Measurements from ENCODE around the gene TSPAN11. TPM values are rescaled to one million over a fixed set of nuclear protein-coding genes. Genes with fewer than 3 reads are reported as not detected.

The TSPAN11 gene
- total and polyA plus RNA-seq, 4 donors = 9.3 to 48.6 (median 28.4) TPM

- no peak for DNase-seq (ENCODE audit: low read depth in 4 of 6, low spot score in 6 of 6)
- H3K4me1 ChIP-seq (ENCODE audit: control insufficient read depth, insufficient read depth, low read length) = peaks cover 4% of the 10 kb centered on the region
- WGBS (ENCODE audit: insufficient coverage) = 100% methylated on average over 4 of the region's 4 CpGs
- H3K9me3 ChIP-seq (ENCODE audit: control insufficient read depth, insufficient read depth, low read length) = no peaks in the 10 kb centered on the region
- peaks cover 43% of the 10 kb centered on the region for H3K36me3 ChIP-seq (ENCODE audit: control insufficient read depth, insufficient read depth, low read length)
- H3K4me3 ChIP-seq (ENCODE audit: low read depth, low read length) = no peak overlapping the region
- no peaks in the 10 kb centered on the region for H3K27me3 ChIP-seq (ENCODE audit: control insufficient read depth, insufficient read depth, low read length)
- no peak overlapping the region for H3K27ac ChIP-seq (ENCODE audit: low read depth, low read length)
These were observed 65.8 kb downstream of the TSPAN11 start for GRCh38 chr12:30992381-30992780.

- 67% methylated on average over 4 of the region's 4 CpGs for WGBS (ENCODE audit: insufficient coverage)
- H3K27ac ChIP-seq (ENCODE audit: low read depth, low read length) = no peak overlapping the region
- H3K4me1 ChIP-seq (ENCODE audit: control insufficient read depth, insufficient read depth, low read length) = peaks cover 4% of the 10 kb centered on the region
- H3K4me3 ChIP-seq (ENCODE audit: low read depth, low read length) = no peak overlapping the region
- H3K27me3 ChIP-seq (ENCODE audit: control insufficient read depth, insufficient read depth, low read length) = no peaks in the 10 kb centered on the region
- H3K36me3 ChIP-seq (ENCODE audit: control insufficient read depth, insufficient read depth, low read length) = peaks cover 33% of the 10 kb centered on the region
- no peak for DNase-seq (ENCODE audit: low read depth in 4 of 6, low spot score in 6 of 6)
- no peaks in the 10 kb centered on the region for H3K9me3 ChIP-seq (ENCODE audit: control insufficient read depth, insufficient read depth, low read length)
These were observed 67.2 kb downstream of the TSPAN11 start for GRCh38 chr12:30993766-30994165.

- H3K27me3 ChIP-seq (ENCODE audit: control insufficient read depth, insufficient read depth, low read length) = no peaks in the 10 kb centered on the region
- peaks cover 30% of the 10 kb centered on the region for H3K36me3 ChIP-seq (ENCODE audit: control insufficient read depth, insufficient read depth, low read length)
- no peak for DNase-seq (ENCODE audit: low read depth in 4 of 6, low spot score in 6 of 6)
- WGBS (ENCODE audit: insufficient coverage) = 88% methylated on average over 9 of the region's 13 CpGs
- no peak overlapping the region for H3K27ac ChIP-seq (ENCODE audit: low read depth, low read length)
- no peak overlapping the region for H3K4me3 ChIP-seq (ENCODE audit: low read depth, low read length)
- peaks cover 4% of the 10 kb centered on the region for H3K4me1 ChIP-seq (ENCODE audit: control insufficient read depth, insufficient read depth, low read length)
- H3K9me3 ChIP-seq (ENCODE audit: control insufficient read depth, insufficient read depth, low read length) = no peaks in the 10 kb centered on the region
These were observed 67.7 kb downstream of the TSPAN11 start for GRCh38 chr12:30994274-30994673.

GRCh38 chr12:30996255-30996654, 69.7 kb downstream of the TSPAN11 start:
- Histone ChIP-seq H3K27ac (ENCODE audit: low read depth, low read length) (no peak overlapping the region), H3K27me3 (ENCODE audit: control insufficient read depth, insufficient read depth, low read length) (no peaks in the 10 kb centered on the region), H3K4me3 (ENCODE audit: low read depth, low read length) (no peak overlapping the region), H3K4me1 (ENCODE audit: control insufficient read depth, insufficient read depth, low read length) (no peaks in the 10 kb centered on the region), H3K9me3 (ENCODE audit: control insufficient read depth, insufficient read depth, low read length) (no peaks in the 10 kb centered on the region), H3K36me3 (ENCODE audit: control insufficient read depth, insufficient read depth, low read length) (peaks cover 18% of the 10 kb centered on the region)
- no peak for DNase-seq (ENCODE audit: low read depth in 4 of 6, low spot score in 6 of 6)
- 100% methylated on average over 1 of the region's 2 CpGs for WGBS (ENCODE audit: insufficient coverage)

DNA sequence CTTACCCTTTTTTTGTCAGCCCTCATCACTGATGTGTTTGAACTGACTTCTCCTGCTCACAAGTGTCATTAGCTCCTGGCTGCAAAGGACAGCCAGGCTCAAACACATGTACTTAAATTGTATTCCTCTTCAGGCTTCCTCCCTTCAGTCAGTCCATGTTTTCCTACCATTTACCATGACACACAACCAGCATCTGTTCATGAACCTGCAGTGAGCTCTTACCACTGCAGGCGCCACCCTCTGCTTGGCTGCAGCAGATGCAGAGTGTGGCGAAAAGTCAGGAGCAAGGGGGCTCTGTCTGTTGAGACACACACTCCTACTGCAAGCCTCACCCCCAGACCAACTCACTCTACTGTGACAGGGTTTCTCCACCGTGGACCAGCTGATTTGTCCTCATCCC, 70.2 kb downstream of the TSPAN11 start:
- H3K27ac ChIP-seq (ENCODE audit: low read depth, low read length) = no peak overlapping the region
- DNase-seq (ENCODE audit: low read depth in 4 of 6, low spot score in 6 of 6) = no peak
- H3K9me3 ChIP-seq (ENCODE audit: control insufficient read depth, insufficient read depth, low read length) = no peaks in the 10 kb centered on the region
- H3K27me3 ChIP-seq (ENCODE audit: control insufficient read depth, insufficient read depth, low read length) = no peaks in the 10 kb centered on the region
- H3K4me3 ChIP-seq (ENCODE audit: low read depth, low read length) = no peak overlapping the region
- peaks cover 18% of the 10 kb centered on the region for H3K36me3 ChIP-seq (ENCODE audit: control insufficient read depth, insufficient read depth, low read length)
- WGBS (ENCODE audit: insufficient coverage) = 100% methylated on average over 1 of the region's 3 CpGs
- no peaks in the 10 kb centered on the region for H3K4me1 ChIP-seq (ENCODE audit: control insufficient read depth, insufficient read depth, low read length)

GRCh38 chr12:30997685-30998440, 71.3 kb downstream of the TSPAN11 start:
- no peak overlapping the region for H3K27ac ChIP-seq (ENCODE audit: low read depth, low read length)
- peaks cover 13% of the 10 kb centered on the region for H3K36me3 ChIP-seq (ENCODE audit: control insufficient read depth, insufficient read depth, low read length)
- 89% methylated on average over 6 of the region's 7 CpGs for WGBS (ENCODE audit: insufficient coverage)
- H3K9me3 ChIP-seq (ENCODE audit: control insufficient read depth, insufficient read depth, low read length) = no peaks in the 10 kb centered on the region
- DNase-seq (ENCODE audit: low read depth in 4 of 6, low spot score in 6 of 6) = no peak
- no peaks in the 10 kb centered on the region for H3K4me1 ChIP-seq (ENCODE audit: control insufficient read depth, insufficient read depth, low read length)
- H3K27me3 ChIP-seq (ENCODE audit: control insufficient read depth, insufficient read depth, low read length) = no peaks in the 10 kb centered on the region
- no peak overlapping the region for H3K4me3 ChIP-seq (ENCODE audit: low read depth, low read length)

- Histone ChIP-seq H3K4me3 (ENCODE audit: low read depth, low read length) (no peak overlapping the region), H3K27me3 (ENCODE audit: control insufficient read depth, insufficient read depth, low read length) (no peaks in the 10 kb centered on the region), H3K4me1 (ENCODE audit: control insufficient read depth, insufficient read depth, low read length) (no peaks in the 10 kb centered on the region), H3K36me3 (ENCODE audit: control insufficient read depth, insufficient read depth, low read length) (peaks cover 8% of the 10 kb centered on the region), H3K27ac (ENCODE audit: low read depth, low read length) (no peak overlapping the region), H3K9me3 (ENCODE audit: control insufficient read depth, insufficient read depth, low read length) (no peaks in the 10 kb centered on the region)
- DNase-seq (ENCODE audit: low read depth in 4 of 6, low spot score in 6 of 6) = no peak
- 100% methylated on average over 1 of the region's 6 CpGs for WGBS (ENCODE audit: insufficient coverage)
These were observed 72.5 kb downstream of the TSPAN11 start for GRCh38 chr12:30999011-30999410.

DNA sequence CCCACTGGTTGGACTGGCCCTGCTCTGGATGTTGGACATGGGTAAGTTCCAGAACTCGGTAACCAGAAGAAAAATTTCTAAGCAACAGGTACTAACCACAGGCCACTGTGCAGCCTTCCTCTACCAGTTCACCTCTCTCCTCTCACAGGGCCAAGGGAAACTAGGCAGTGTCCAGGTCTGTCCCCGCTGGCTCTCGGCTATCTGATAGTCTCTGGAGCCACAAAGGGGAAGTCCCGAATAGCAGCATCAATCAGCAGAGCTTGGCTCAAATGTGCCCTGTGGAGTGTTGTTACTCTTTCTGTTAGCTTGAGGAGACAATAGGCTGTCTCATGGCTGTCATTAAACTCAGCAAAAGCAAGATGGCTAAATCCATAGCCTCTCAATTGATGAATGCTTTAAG, 73.2 kb downstream of the TSPAN11 start:
- H3K4me3 ChIP-seq (ENCODE audit: low read depth, low read length) = no peak overlapping the region
- WGBS (ENCODE audit: insufficient coverage) = 59% methylated on average over 4 of the region's 4 CpGs
- H3K36me3 ChIP-seq (ENCODE audit: control insufficient read depth, insufficient read depth, low read length) = peaks cover 8% of the 10 kb centered on the region
- no peaks in the 10 kb centered on the region for H3K27me3 ChIP-seq (ENCODE audit: control insufficient read depth, insufficient read depth, low read length)
- no peaks in the 10 kb centered on the region for H3K9me3 ChIP-seq (ENCODE audit: control insufficient read depth, insufficient read depth, low read length)
- no peak overlapping the region for H3K27ac ChIP-seq (ENCODE audit: low read depth, low read length)
- H3K4me1 ChIP-seq (ENCODE audit: control insufficient read depth, insufficient read depth, low read length) = no peaks in the 10 kb centered on the region
- no peak for DNase-seq (ENCODE audit: low read depth in 4 of 6, low spot score in 6 of 6)

- Histone ChIP-seq H3K27me3 (ENCODE audit: control insufficient read depth, insufficient read depth, low read length) (no peaks in the 10 kb centered on the region), H3K36me3 (ENCODE audit: control insufficient read depth, insufficient read depth, low read length) (peaks cover 3% of the 10 kb centered on the region), H3K27ac (ENCODE audit: low read depth, low read length) (no peak overlapping the region), H3K4me1 (ENCODE audit: control insufficient read depth, insufficient read depth, low read length) (no peaks in the 10 kb centered on the region), H3K4me3 (ENCODE audit: low read depth, low read length) (no peak overlapping the region), H3K9me3 (ENCODE audit: control insufficient read depth, insufficient read depth, low read length) (no peaks in the 10 kb centered on the region)
- WGBS (ENCODE audit: insufficient coverage) = 73% methylated on average over 3 of the region's 3 CpGs
- DNase-seq (ENCODE audit: low read depth in 4 of 6, low spot score in 6 of 6) = no peak
These were observed 74.2 kb downstream of the TSPAN11 start for GRCh38 chr12:31000751-31001150.

GRCh38 chr12:31001581-31002360, 75.2 kb downstream of the TSPAN11 start:
- H3K4me3 ChIP-seq (ENCODE audit: low read depth, low read length) = no peak overlapping the region
- no peaks in the 10 kb centered on the region for H3K9me3 ChIP-seq (ENCODE audit: control insufficient read depth, insufficient read depth, low read length)
- WGBS (ENCODE audit: insufficient coverage) = 82% methylated on average over 9 of the region's 9 CpGs
- DNase-seq (ENCODE audit: low read depth in 4 of 6, low spot score in 6 of 6) = no peak
- H3K27me3 ChIP-seq (ENCODE audit: control insufficient read depth, insufficient read depth, low read length) = no peaks in the 10 kb centered on the region
- no peaks in the 10 kb centered on the region for H3K36me3 ChIP-seq (ENCODE audit: control insufficient read depth, insufficient read depth, low read length)
- H3K27ac ChIP-seq (ENCODE audit: low read depth, low read length) = no peak overlapping the region
- no peaks in the 10 kb centered on the region for H3K4me1 ChIP-seq (ENCODE audit: control insufficient read depth, insufficient read depth, low read length)
